SH-SY5Y (cell line): ENCODE results near the gene DNAH8.

Experiments
- GATA2 ChIP-seq: IDR thresholded peaks from 2 replicates; pipeline ENCODE4 v1.6.1; 2011; ENCODE audit warnings: mild to moderate bottlenecking, low read depth, low read length
- GATA3 ChIP-seq: IDR thresholded peaks from 2 replicates; pipeline ENCODE4 v1.6.1; 2011; ENCODE audit warnings: low read depth, mild to moderate bottlenecking, low read length, moderate library complexity

DNA sequence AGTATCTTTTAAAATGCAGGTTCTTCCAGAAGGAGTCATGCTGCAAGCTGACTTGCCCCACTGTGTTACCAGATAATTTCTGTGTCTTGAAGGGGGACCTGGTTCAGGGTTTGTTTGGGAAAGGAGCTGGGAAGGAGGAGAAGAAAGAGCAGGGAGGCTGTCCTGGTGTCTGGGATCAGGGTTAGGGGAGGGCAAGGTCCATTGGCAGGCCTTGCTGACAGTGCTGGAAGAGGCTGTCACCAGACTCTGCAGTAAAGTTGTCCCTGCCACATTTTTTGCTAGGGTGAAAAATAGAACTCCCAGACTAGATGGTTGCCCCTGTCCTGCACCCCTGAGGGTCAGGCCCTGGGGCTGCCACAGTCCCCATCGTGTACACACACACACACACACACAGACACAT is 348.4 kb downstream of the DNAH8 start:
- TF ChIP-seq GATA2 (no peak), GATA3 (no peak)
